ENCODE measurements around the gene NDUFS6.

DNA sequence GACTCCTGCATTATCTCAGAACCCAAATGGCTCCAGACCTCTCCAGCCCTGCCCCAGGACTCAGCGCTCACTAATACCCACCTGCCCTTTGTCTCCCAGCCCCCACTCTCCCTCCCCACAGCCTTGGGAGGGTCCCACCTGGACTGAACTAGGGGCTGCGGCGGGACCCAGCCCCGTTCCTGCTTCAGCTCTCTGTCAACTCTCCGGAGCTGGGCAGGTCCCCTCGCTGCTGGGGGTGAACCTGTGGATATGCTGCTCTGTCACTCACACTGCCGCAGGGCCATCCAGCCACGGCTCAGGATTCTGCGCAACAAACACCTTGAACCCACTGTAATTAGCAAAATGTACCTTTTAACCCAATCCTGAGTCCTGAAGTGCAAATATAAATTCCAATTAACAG is 36.8 kb downstream of the NDUFS6 start:
- TF ChIP-seq, protein P1, sequence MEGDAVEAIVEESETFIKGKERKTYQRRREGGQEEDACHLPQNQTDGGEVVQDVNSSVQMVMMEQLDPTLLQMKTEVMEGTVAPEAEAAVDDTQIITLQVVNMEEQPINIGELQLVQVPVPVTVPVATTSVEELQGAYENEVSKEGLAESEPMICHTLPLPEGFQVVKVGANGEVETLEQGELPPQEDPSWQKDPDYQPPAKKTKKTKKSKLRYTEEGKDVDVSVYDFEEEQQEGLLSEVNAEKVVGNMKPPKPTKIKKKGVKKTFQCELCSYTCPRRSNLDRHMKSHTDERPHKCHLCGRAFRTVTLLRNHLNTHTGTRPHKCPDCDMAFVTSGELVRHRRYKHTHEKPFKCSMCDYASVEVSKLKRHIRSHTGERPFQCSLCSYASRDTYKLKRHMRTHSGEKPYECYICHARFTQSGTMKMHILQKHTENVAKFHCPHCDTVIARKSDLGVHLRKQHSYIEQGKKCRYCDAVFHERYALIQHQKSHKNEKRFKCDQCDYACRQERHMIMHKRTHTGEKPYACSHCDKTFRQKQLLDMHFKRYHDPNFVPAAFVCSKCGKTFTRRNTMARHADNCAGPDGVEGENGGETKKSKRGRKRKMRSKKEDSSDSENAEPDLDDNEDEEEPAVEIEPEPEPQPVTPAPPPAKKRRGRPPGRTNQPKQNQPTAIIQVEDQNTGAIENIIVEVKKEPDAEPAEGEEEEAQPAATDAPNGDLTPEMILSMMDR (IDR thresholded peaks at IDR 0.05) = no peak
- no peak for TF ChIP-seq POLR2A (IDR thresholded peaks at IDR 0.05)

Data from heart left ventricle (tissue), 13 donors.